ENCODE measurements around the gene VPS41. TPM values are rescaled to one million over a fixed set of nuclear protein-coding genes. Genes with fewer than 3 reads are reported as not detected.

Gene VPS41
- total RNA-seq, 4 donors from 2014 or later, result 31.4 to 57.2 (median 49.1) TPM

DNA sequence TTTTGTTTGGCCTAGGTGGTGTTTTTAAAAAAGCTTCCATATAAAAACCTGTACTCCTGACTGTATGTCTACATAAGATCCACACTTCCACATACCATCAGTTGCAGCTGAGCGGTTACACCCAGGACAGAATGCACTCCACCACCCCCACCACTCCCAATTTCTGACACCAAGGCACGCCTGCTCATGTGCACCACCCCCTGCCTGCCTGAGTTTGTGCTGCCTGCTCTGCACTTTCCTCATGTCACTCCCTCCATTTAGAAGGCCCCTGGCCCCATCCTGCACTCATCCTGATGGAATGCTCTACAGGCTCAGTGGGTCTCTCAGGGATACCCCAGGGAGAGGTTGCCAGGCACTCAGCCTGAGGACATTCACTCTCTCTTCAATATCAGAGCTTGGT is 6.5 kb downstream of the VPS41 start:
- DNase-seq, result no peak
- intact Hi-C loops (cut with DNase I), result no loop called here
- 90 to 94% methylated on average over 2 of the region's 2 CpGs for WGBS, 2 donors
- no peak for TF ChIP-seq POLR2A (IDR thresholded peaks at IDR 0.05)
- TF ChIP-seq, protein P1, sequence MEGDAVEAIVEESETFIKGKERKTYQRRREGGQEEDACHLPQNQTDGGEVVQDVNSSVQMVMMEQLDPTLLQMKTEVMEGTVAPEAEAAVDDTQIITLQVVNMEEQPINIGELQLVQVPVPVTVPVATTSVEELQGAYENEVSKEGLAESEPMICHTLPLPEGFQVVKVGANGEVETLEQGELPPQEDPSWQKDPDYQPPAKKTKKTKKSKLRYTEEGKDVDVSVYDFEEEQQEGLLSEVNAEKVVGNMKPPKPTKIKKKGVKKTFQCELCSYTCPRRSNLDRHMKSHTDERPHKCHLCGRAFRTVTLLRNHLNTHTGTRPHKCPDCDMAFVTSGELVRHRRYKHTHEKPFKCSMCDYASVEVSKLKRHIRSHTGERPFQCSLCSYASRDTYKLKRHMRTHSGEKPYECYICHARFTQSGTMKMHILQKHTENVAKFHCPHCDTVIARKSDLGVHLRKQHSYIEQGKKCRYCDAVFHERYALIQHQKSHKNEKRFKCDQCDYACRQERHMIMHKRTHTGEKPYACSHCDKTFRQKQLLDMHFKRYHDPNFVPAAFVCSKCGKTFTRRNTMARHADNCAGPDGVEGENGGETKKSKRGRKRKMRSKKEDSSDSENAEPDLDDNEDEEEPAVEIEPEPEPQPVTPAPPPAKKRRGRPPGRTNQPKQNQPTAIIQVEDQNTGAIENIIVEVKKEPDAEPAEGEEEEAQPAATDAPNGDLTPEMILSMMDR (IDR thresholded peaks at IDR 0.05), result no peak
- no peak overlapping the region for H3K4me3 ChIP-seq (replicated peaks in 1 of 3)
- no peaks in the 10 kb centered on the region for H3K27me3 ChIP-seq
- no peaks in the 10 kb centered on the region for H3K36me3 ChIP-seq
- H3K27ac ChIP-seq, result no peak overlapping the region
- H3K9me3 ChIP-seq, result no peaks in the 10 kb centered on the region
- peaks cover 0 to 4% of the 10 kb centered on the region in 2 donors for H3K4me1 ChIP-seq

DNA sequence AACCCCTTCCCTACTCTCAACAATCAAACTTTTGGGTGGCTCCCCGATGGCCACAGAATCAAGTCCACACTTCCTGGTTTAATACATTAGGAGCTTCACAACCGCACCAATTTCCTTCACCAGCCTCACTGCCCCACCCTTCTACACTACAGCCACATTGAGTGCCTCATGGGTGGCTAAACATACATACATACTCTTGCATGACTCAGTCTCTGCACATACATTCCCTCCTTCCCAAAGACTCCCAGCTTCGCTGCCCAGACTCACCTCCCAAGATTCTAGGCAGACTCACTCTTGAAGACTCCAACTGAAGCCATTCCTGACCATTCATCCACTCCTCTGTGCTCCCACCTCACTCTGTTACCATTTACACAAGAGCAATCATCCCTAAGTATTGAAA is 15.9 kb downstream of the VPS41 start:
- TF ChIP-seq, protein P1 (IDR thresholded peaks at IDR 0.05), result no peak
- no peak for TF ChIP-seq POLR2A (IDR thresholded peaks at IDR 0.05)

DNA sequence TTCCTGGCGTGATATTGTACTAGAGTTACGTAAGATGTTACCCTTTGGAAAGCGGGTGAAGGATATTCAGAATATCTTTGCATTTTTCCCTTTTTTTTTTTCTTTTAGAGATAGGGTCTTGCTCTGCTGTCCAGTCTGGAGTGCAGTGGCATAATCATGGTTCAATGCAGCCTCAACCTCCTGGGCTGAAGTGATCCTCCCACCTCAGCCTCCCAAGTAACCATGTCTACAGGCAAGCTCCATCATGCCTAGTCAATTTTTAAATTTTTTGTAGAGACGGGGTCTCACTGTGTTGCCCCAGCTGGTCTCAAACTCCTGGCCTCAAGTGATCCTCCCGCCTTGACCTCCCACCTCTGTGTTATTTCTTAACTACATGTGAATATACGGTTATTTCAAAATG is 18.4 kb downstream of the VPS41 start:
- H3K4me3 ChIP-seq (replicated peaks in 1 of 3), result no peak overlapping the region
- no peaks in the 10 kb centered on the region for H3K27me3 ChIP-seq
- intact Hi-C loops (cut with DNase I), result no loop called here
- WGBS, 2 donors, result 83 to 92% methylated on average over 6 of the region's 6 CpGs
- no peak overlapping the region for H3K27ac ChIP-seq
- TF ChIP-seq, protein P1 (IDR thresholded peaks at IDR 0.05), result no peak
- no peak for TF ChIP-seq POLR2A (IDR thresholded peaks at IDR 0.05)
- DNase-seq, result no peak
- H3K36me3 ChIP-seq, result no peaks in the 10 kb centered on the region
- no peaks in the 10 kb centered on the region for H3K9me3 ChIP-seq
- no peaks in the 10 kb centered on the region for H3K4me1 ChIP-seq

More for the DNA sequence above, 15.9 kb downstream of the VPS41 start:
- intact Hi-C loops (cut with DNase I), result no loop called here
- WGBS, 2 donors, result 94 to 95% methylated on average over 3 of the region's 3 CpGs
- Histone ChIP-seq H3K4me1 (no peaks in the 10 kb centered on the region), H3K9me3 (no peaks in the 10 kb centered on the region), H3K27me3 (no peaks in the 10 kb centered on the region), H3K4me3 (replicated peaks in 1 of 3) (no peak overlapping the region), H3K36me3 (peaks cover 0 to 2% of the 10 kb centered on the region in 2 donors), H3K27ac (no peak overlapping the region)
- DNase-seq, result no peak

DNA sequence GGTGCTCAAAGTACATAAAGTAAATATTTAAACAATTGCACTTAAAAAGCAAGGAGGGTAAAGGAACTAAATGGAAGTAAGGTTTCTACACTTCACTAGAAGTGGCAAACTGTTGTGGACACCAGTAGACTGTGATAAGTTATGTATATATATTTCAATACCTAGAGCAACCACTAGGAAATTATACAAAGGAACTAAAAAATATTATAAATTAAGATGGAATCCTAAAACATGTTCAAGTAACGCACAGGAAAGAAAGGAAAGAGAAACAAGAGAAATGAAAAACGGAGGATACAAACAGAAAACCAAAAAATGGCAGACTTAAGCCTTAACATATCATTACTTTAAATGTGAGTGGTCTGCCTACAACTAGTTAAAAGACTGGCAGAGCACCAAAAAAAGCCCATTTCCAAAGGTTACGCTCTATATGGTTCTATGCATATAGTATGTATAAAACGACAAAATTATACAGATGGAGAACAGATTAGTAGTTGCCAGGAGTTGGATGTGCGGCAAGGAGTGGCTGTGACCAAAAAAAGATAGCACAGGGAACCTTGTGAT is 19.0 kb downstream of the VPS41 start:
- TF ChIP-seq, protein P1 (IDR thresholded peaks at IDR 0.05), result peak in 1 of 6 experiments; percentile 18
- TF ChIP-seq POLR2A (IDR thresholded peaks at IDR 0.05), result no peak
- no peak overlapping the region for H3K27ac ChIP-seq
- H3K36me3 ChIP-seq, result no peaks in the 10 kb centered on the region
- intact Hi-C loops (cut with DNase I), result no loop called here
- H3K9me3 ChIP-seq, result no peaks in the 10 kb centered on the region
- DNase-seq, result no peak
- no peaks in the 10 kb centered on the region for H3K4me1 ChIP-seq
- WGBS, 2 donors, result 96 to 97% methylated on average over 5 of the region's 5 CpGs
- no peaks in the 10 kb centered on the region for H3K27me3 ChIP-seq
- H3K4me3 ChIP-seq (replicated peaks in 1 of 3), result no peak overlapping the region

DNA sequence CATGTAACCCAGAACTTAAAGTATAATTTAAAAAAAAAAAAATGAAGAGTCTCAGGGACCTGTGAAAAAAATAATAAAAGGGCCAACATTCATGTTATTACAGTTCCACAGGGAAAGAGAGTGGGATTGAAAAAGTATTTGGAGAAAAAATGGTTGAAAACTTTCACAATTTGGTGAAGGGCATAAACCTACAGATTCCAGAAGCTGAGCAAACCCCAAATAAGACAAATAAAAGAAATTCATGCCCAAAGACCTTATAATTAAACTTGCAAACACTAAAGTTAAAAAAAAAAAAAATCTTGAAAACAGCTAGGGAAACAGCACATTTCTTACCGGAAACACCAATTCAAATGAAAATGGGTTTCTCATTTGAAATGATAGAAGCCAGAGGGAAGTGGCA is 19.9 kb downstream of the VPS41 start:
- TF ChIP-seq POLR2A (IDR thresholded peaks at IDR 0.05), result no peak
- no peaks in the 10 kb centered on the region for H3K4me1 ChIP-seq
- no peaks in the 10 kb centered on the region for H3K27me3 ChIP-seq
- no peaks in the 10 kb centered on the region for H3K9me3 ChIP-seq
- H3K36me3 ChIP-seq, result no peaks in the 10 kb centered on the region
- H3K27ac ChIP-seq, result no peak overlapping the region
- no peak for DNase-seq
- 96% methylated on average over 1 of the region's 1 CpG for WGBS, 2 donors
- intact Hi-C loops (cut with DNase I), result no loop called here
- H3K4me3 ChIP-seq (replicated peaks in 1 of 3), result no peak overlapping the region
